ENCODE data around the gene IFT80. TPM values are rescaled to one million over a fixed set of nuclear protein-coding genes. Genes with fewer than 3 reads are reported as not detected.

IFT80 gene
- total and polyA plus RNA-seq, 2 of the 4 experiments (the other 2 are of a cell fraction): 15.2 to 16.8 TPM

DNA sequence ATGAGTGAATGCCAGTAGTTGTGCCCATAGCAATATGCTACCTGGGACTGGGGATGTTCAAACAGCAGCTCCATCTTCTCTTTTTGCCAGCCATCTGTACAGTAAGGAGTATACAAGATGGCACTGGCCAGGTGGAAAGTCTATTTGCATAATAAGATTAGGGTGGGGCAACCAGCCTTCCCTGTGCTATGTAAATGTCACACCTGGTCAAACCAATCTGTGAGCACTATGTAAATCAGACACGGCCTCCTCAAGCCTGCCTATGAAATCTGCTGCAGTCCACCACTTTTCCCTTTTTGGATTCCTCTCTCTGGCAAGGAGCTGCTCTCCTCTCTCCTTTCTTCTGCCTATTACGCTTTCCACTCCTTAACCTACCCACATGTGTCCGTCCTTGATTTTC, 120.8 kb downstream of the IFT80 start:
- Histone ChIP-seq H4K91ac (ENCODE audit: insufficient read depth, low read depth, low read length) (no peak overlapping the region), H4K8ac (ENCODE audit: low read depth in 2 of 2, low read length in 2 of 2) (no peak overlapping the region), H3K9me3 (ENCODE audit: control insufficient read depth, insufficient read depth, low read length) (no peaks in the 10 kb centered on the region), H3K4me1 (ENCODE audit: control insufficient read depth, insufficient read depth, low read length) (no peaks in the 10 kb centered on the region), H3K4ac (ENCODE audit: low read depth, low read length) (no peak overlapping the region), H3K27me3 (ENCODE audit: control insufficient read depth, insufficient read depth, low read length) (no peaks in the 10 kb centered on the region), H3K27ac (ENCODE audit: insufficient read depth, low read length) (no peak overlapping the region), H3K36me3 (ENCODE audit: control insufficient read depth, insufficient read depth, low read length) (peaks cover 3% of the 10 kb centered on the region; the same call in 1 of the 2 replicates), H3K14ac (replicated peaks; ENCODE audit: low read depth, low read length) (no peak overlapping the region), H3K23ac (ENCODE audit: low read depth, low read length) (no peak overlapping the region), H2AK9ac (replicated peaks; ENCODE audit: low read depth, low read length, poor library complexity) (no peak overlapping the region), H3K56ac (ENCODE audit: extremely low read depth, insufficient read depth, low read length) (no peak overlapping the region), H2BK120ac (ENCODE audit: low read depth, low read length) (no peak overlapping the region), H3K9me1 (ENCODE audit: insufficient read depth, low read length) (peaks cover 3% of the 10 kb centered on the region; the same call in 1 of the 2 replicates), H2AFZ (replicated peaks; ENCODE audit: low read length, poor library complexity) (no peak overlapping the region), H3K9ac (ENCODE audit: low read depth, low read length) (no peak overlapping the region), H2BK20ac (ENCODE audit: low read depth, low read length) (no peak overlapping the region), H3K4me2 (ENCODE audit: low read depth, low read length) (no peak overlapping the region), H2BK5ac (ENCODE audit: low read depth, low read length, poor library complexity, severe bottlenecking) (no peak overlapping the region), H3K18ac (ENCODE audit: low read depth, low read length) (no peak overlapping the region), H2BK15ac (ENCODE audit: low read depth, low read length) (no peak overlapping the region), H2AK5ac (ENCODE audit: low read depth, low read length) (no peak overlapping the region), H3K79me1 (ENCODE audit: low read depth in 1 of 2, low read length in 2 of 2) (no peaks in the 10 kb centered on the region), H3K4me3 (ENCODE audit: insufficient read depth, low read depth, low read length) (no peak overlapping the region), H4K20me1 (ENCODE audit: insufficient read depth, low read length) (no peaks in the 10 kb centered on the region), H4K5ac (ENCODE audit: low read depth, low read length) (no peak overlapping the region)
- TF ChIP-seq CHD1 (IDR thresholded peaks at IDR 0.05; ENCODE audit: low read depth, low read length): no peak
- TF ChIP-seq MAFK (IDR thresholded peaks at IDR 0.05; ENCODE audit: low read depth, low read length): no peak
- TF ChIP-seq, protein P1, sequence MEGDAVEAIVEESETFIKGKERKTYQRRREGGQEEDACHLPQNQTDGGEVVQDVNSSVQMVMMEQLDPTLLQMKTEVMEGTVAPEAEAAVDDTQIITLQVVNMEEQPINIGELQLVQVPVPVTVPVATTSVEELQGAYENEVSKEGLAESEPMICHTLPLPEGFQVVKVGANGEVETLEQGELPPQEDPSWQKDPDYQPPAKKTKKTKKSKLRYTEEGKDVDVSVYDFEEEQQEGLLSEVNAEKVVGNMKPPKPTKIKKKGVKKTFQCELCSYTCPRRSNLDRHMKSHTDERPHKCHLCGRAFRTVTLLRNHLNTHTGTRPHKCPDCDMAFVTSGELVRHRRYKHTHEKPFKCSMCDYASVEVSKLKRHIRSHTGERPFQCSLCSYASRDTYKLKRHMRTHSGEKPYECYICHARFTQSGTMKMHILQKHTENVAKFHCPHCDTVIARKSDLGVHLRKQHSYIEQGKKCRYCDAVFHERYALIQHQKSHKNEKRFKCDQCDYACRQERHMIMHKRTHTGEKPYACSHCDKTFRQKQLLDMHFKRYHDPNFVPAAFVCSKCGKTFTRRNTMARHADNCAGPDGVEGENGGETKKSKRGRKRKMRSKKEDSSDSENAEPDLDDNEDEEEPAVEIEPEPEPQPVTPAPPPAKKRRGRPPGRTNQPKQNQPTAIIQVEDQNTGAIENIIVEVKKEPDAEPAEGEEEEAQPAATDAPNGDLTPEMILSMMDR (conservative IDR thresholded peaks at IDR 0.05; ENCODE audit: low read depth, low read length): no peak
- no peak for TF ChIP-seq FOS (IDR thresholded peaks at IDR 0.05; ENCODE audit: low read depth, low read length)
- TF ChIP-seq, protein P2, sequence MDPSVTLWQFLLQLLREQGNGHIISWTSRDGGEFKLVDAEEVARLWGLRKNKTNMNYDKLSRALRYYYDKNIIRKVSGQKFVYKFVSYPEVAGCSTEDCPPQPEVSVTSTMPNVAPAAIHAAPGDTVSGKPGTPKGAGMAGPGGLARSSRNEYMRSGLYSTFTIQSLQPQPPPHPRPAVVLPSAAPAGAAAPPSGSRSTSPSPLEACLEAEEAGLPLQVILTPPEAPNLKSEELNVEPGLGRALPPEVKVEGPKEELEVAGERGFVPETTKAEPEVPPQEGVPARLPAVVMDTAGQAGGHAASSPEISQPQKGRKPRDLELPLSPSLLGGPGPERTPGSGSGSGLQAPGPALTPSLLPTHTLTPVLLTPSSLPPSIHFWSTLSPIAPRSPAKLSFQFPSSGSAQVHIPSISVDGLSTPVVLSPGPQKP (IDR thresholded peaks at IDR 0.05; ENCODE audit: borderline replicate concordance, low read depth, low read length): no peak
- TF ChIP-seq CEBPB (IDR thresholded peaks at IDR 0.05; ENCODE audit: low read depth, low read length): no peak
- no peak for TF ChIP-seq RAD21 (IDR thresholded peaks at IDR 0.05; ENCODE audit: low read length)
- TF ChIP-seq POLR2A (IDR thresholded peaks at IDR 0.05; ENCODE audit: low read depth, low read length): no peak
- TF ChIP-seq SMC3 (IDR thresholded peaks at IDR 0.05; ENCODE audit: low read depth, low read length): no peak
- no peak for TF ChIP-seq RCOR1 (IDR thresholded peaks at IDR 0.05; ENCODE audit: insufficient replicate concordance, low read length)
- TF ChIP-seq MXI1 (IDR thresholded peaks at IDR 0.05; ENCODE audit: borderline replicate concordance, low read depth, low read length): no peak
- no peak for TF ChIP-seq RFX5 (IDR thresholded peaks at IDR 0.05; ENCODE audit: low read depth, low read length)
- TF ChIP-seq BHLHE40 (IDR thresholded peaks at IDR 0.05; ENCODE audit: low read depth, low read length): no peak
- TF ChIP-seq, protein P3, sequence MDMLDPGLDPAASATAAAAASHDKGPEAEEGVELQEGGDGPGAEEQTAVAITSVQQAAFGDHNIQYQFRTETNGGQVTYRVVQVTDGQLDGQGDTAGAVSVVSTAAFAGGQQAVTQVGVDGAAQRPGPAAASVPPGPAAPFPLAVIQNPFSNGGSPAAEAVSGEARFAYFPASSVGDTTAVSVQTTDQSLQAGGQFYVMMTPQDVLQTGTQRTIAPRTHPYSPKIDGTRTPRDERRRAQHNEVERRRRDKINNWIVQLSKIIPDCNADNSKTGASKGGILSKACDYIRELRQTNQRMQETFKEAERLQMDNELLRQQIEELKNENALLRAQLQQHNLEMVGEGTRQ (IDR thresholded peaks at IDR 0.05; ENCODE audit: low read depth, low read length): no peak
- no peak for TF ChIP-seq NFE2L2 (IDR thresholded peaks at IDR 0.05; ENCODE audit: low read depth, low read length)
- TF ChIP-seq MAZ (IDR thresholded peaks at IDR 0.05; ENCODE audit: borderline replicate concordance, low read depth, low read length): no peak
- intact Hi-C loops (cut with micrococcal nuclease): no loop called here
- WGBS, 2 experiments (ENCODE audit: extremely low coverage in 2 of 2, insufficient read length in 1 of 2): 100% methylated on average over 1 of the region's 3 CpGs; no CpG with 5 or more reads in 1 of the 2 experiments
- in situ Hi-C loops (cut with MboI; ENCODE audit: low sequenced_read_pairs): no loop called here
- BruUV-seq (replicated peaks): no TSS peak
- DNase-seq (no peak), ATAC-seq (ENCODE audit: low read depth) (no peak)
- dilution Hi-C loops (cut with HindIII; ENCODE audit: low sequenced_read_pairs, unreplicated experiment): no loop called here
- ChIA-PET CTCF (interaction anchor here (0.9 kb wide), 1 partner anchor 11 kb away, joined by 3 read pairs; no protein-coding TSS in a partner anchor), POLR2A (ENCODE audit: unreplicated experiment) (no interaction called here)
